A673 (cell line): Measurements from ENCODE around the gene COPZ1.

Source experiments
- EZH2 ChIP-seq: fragments of 200-600 bp; sonication (generic); IDR thresholded peaks from 2 replicates; pipeline ENCODE4 v1.6.1; 2017; ENCODE audit warnings: borderline replicate concordance, low read depth, mild to moderate bottlenecking, mixed read lengths, antibody characterized with exemption, low read length; ENCODE audit not compliant: poor library complexity, severe bottlenecking
- TF ChIP-seq, protein P1 (sequence below): fragments of 300-800, 200-600 bp; sonication (generic); conservative IDR thresholded peaks from 2 replicates; pipeline ENCODE4 v1.5.1; 2017; ENCODE audit warnings: low read depth, mild to moderate bottlenecking, antibody characterized with exemption, low read length, moderate library complexity, mixed read lengths

DNA sequence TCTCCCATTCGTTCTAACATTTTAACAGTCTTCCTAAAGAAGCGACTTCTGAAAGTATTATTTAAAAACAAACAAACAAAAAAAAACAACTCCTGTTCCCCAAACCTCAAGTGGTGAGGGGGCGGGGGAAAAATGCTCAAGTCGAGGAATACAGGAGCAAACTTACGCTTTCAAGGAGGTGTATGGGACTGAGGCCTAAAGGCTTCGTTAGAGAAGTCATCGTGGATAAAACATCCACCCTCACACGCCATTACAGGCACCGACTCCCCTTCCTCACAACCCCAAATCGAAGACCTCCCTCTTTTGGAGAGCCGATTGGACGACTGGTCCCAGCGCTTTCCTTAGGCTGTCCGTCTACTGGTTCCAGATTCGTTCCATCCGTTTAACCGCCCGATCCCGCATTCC is 45.7 kb upstream of the COPZ1 start:
- TF ChIP-seq, protein P1, sequence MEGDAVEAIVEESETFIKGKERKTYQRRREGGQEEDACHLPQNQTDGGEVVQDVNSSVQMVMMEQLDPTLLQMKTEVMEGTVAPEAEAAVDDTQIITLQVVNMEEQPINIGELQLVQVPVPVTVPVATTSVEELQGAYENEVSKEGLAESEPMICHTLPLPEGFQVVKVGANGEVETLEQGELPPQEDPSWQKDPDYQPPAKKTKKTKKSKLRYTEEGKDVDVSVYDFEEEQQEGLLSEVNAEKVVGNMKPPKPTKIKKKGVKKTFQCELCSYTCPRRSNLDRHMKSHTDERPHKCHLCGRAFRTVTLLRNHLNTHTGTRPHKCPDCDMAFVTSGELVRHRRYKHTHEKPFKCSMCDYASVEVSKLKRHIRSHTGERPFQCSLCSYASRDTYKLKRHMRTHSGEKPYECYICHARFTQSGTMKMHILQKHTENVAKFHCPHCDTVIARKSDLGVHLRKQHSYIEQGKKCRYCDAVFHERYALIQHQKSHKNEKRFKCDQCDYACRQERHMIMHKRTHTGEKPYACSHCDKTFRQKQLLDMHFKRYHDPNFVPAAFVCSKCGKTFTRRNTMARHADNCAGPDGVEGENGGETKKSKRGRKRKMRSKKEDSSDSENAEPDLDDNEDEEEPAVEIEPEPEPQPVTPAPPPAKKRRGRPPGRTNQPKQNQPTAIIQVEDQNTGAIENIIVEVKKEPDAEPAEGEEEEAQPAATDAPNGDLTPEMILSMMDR, result no peak
- no peak for TF ChIP-seq EZH2
